SK-N-MC (cell line): ENCODE measurements around the gene SPIC.
"Not testable (repeated sequence)": the region's sequence is repeated elsewhere in the genome, so short reads cannot be mapped to it uniquely, and the experiment has no call there.

ENCODE experiments used
- DNase-seq: peaks from one replicate; pipeline ENCODE4 v3.0.0-alpha.2; 2011; ENCODE audit warnings: low read depth, low spot score
- H3K27ac ChIP-seq: fragments of 200-600 bp; sonication (generic); 2 replicates; pipeline ENCODE4 v1.5.1; 2016; ENCODE audit warnings: mixed run types
- H3K36me3 ChIP-seq: fragments of 200-600 bp; sonication (generic); 2 replicates; pipeline ENCODE4 v1.6.1; 2017; ENCODE audit warnings: antibody characterized with exemption, low read length, mixed read lengths; ENCODE audit not compliant: insufficient read depth
- H3K4me3 ChIP-seq: fragments of 200-600 bp; sonication (generic); 2 replicates; pipeline ENCODE4 v1.5.1; 2016
- H3K9ac ChIP-seq: fragments of 200-600 bp; sonication (generic); 2 replicates; pipeline ENCODE4 v1.8.0; 2017; ENCODE audit warnings: mixed run types, mixed read lengths; ENCODE audit not compliant: insufficient read length
- H3K9me3 ChIP-seq: fragments of 200-600 bp; sonication (generic); 2 replicates; pipeline ENCODE4 v1.6.1; 2017; ENCODE audit warnings: low read depth, mild to moderate bottlenecking, antibody characterized with exemption, low read length, moderate library complexity, mixed read lengths
- EZH2 ChIP-seq: fragments of 200-600 bp; sonication (generic); IDR thresholded peaks from one replicate; pipeline ENCODE4 v1.6.1; 2017; ENCODE audit warnings: antibody characterized with exemption
- FOXP2 ChIP-seq: optimal IDR thresholded peaks from 2 replicates; pipeline ENCODE3; 2011; ENCODE audit warnings: mild to moderate bottlenecking, moderate library complexity; ENCODE audit not compliant: insufficient read depth; ENCODE audit errors: extremely low read length, control extremely low read depth
- POLR2AphosphoS5 ChIP-seq: IDR thresholded peaks from 2 replicates; pipeline ENCODE4 v1.6.1; 2012; ENCODE audit warnings: mild to moderate bottlenecking, low read depth, low read length, borderline replicate concordance

Gene SPIC

GRCh38 chr12:101470939-101471338, 4.2 kb upstream of the SPIC start:
- TF ChIP-seq POLR2AphosphoS5 (no peak), EZH2 (no peak), FOXP2 (no peak)
- DNase-seq = no peak

DNA sequence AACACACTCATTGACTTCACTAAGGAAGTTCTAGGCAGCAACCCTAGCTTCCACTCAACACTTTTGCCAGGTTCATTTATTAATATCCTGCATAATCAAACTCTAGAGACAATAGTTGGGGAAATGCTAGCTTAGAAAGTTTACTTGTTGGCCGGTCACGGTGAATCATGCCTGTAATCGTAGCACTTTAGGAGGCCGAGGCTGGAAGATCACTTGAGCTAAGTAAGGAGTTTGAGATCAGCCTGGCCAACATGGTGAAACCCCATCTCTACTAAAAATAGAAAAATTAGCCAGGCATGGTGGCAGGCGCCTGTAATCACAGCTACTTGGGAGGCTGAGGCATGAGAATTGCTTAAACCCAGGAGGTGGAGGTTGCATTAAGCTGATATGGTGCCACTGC, 3.3 kb upstream of the SPIC start:
- H3K4me3 ChIP-seq, DNase-seq, H3K9me3 ChIP-seq, H3K9ac ChIP-seq, H3K27ac ChIP-seq, H3K36me3 ChIP-seq: not testable (repeated sequence)

More at GRCh38 chr12:101470939-101471338, 4.2 kb upstream of the SPIC start:
- Histone ChIP-seq H3K4me3 (no peak overlapping the region), H3K36me3 (no peaks in the 10 kb centered on the region), H3K9me3 (no peaks in the 10 kb centered on the region), H3K27ac (no peak overlapping the region), H3K9ac (no peak overlapping the region)

DNA sequence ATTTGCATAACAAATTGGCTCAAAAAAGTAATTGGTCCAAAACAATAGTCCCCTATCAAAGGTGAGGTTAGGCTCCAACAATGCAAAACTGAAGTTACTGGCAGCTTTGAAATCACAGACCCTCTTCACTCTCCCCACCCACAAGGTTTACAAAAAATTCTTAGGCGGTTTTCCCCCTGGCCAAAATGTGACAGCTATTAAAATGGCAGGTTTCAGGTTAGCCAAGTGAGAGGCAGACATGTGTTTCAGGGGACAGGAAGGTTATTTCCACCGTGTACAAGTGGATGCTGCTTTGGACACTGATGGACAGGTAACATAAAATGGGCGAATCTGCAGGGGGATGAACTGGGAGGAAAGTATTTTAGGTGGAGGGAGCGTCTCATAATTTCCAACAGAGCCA, 888 bp upstream of the SPIC start:
- Histone ChIP-seq H3K4me3 (no peak overlapping the region), H3K9ac (no peak overlapping the region), H3K27ac (no peak overlapping the region), H3K36me3 (no peaks in the 10 kb centered on the region), H3K9me3 (no peaks in the 10 kb centered on the region)
- no peak for TF ChIP-seq EZH2
- TF ChIP-seq FOXP2 = no peak
- TF ChIP-seq POLR2AphosphoS5 = no peak
- no peak for DNase-seq

GRCh38 chr12:101475751-101476305, 692 bp downstream of the SPIC start:
- no peak overlapping the region for H3K9ac ChIP-seq
- H3K27ac ChIP-seq = no peak overlapping the region
- no peaks in the 10 kb centered on the region for H3K9me3 ChIP-seq
- no peak overlapping the region for H3K4me3 ChIP-seq
- no peak for DNase-seq
- no peaks in the 10 kb centered on the region for H3K36me3 ChIP-seq
- TF ChIP-seq EZH2 (no peak), FOXP2 (no peak), POLR2AphosphoS5 (no peak)

- TF ChIP-seq POLR2AphosphoS5 = no peak
- TF ChIP-seq EZH2 = no peak
- TF ChIP-seq FOXP2 = no peak
- Histone ChIP-seq H3K9me3 (no peaks in the 10 kb centered on the region), H3K9ac (no peak overlapping the region), H3K27ac (no peak overlapping the region), H3K36me3 (no peaks in the 10 kb centered on the region), H3K4me3 (no peak overlapping the region)
- no peak for DNase-seq
These were observed 5.7 kb downstream of the SPIC start for GRCh38 chr12:101480849-101481248.

GRCh38 chr12:101485021-101485420, 9.9 kb downstream of the SPIC start:
- Histone ChIP-seq H3K4me3 (no peak overlapping the region), H3K9ac (no peak overlapping the region), H3K36me3 (no peaks in the 10 kb centered on the region), H3K9me3 (no peaks in the 10 kb centered on the region), H3K27ac (no peak overlapping the region)
- no peak for DNase-seq
- TF ChIP-seq POLR2AphosphoS5 (no peak), FOXP2 (no peak), EZH2 (no peak)

GRCh38 chr12:101488469-101488868, 13.3 kb downstream of the SPIC start:
- Histone ChIP-seq H3K4me3 (no peak overlapping the region), H3K36me3 (no peaks in the 10 kb centered on the region), H3K9me3 (no peaks in the 10 kb centered on the region), H3K9ac (no peak overlapping the region), H3K27ac (no peak overlapping the region)
- TF ChIP-seq POLR2AphosphoS5 (no peak), FOXP2 (no peak), EZH2 (no peak)
- no peak for DNase-seq

DNA sequence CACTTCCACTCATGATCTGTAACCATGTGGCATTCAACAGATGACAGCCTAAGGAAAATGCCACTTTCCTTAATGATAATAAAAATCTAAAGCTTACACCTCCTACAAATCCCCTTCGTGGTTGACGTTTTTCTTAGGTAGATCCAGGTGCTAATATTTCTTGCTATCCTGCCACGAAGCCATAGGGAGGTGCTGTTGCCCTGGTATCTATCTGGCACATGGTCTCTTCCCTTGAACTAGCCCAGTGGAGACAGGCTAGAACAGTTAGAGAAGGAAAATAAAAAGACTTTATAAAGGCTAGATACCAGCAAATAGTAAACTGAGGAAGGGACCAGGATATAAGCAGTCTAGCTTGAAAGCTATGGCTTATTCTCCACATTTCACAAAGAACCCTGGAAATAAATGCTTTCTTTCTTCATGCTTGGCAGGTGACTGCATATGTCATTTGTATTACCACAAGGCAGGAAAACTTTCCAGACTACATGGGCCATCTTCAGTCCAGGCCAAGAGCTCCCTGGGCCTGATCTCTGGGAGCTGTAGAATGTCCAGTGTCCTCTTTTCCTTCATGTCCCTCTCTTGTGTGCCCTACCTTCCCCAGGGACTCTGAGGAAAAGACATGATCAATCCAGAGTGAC, 15.3 kb downstream of the SPIC start:
- Histone ChIP-seq H3K9me3 (no peaks in the 10 kb centered on the region), H3K4me3 (no peak overlapping the region), H3K9ac (no peak overlapping the region), H3K27ac (no peak overlapping the region), H3K36me3 (no peaks in the 10 kb centered on the region)
- DNase-seq = no peak
- no peak for TF ChIP-seq POLR2AphosphoS5
- TF ChIP-seq FOXP2 = no peak
- no peak for TF ChIP-seq EZH2

DNA sequence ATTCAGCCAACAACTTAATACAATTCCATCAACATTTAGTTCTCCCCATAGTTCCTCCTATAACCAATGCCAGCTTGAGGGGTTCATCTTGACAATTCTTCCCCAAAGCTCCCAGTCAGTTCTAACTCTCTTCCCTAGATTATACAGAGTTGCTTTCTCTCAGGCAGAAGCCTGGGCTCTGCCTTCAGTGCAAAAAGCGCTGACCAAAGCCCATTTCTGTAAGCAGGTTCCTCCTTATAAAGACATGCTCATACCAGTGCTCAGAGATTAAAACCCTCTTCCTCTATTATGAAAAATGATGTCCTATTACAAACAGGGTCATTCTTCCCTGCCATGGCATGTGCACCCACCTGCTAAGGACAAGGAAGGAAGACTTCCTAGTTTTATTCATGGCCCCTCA, 16.2 kb downstream of the SPIC start:
- no peak for TF ChIP-seq POLR2AphosphoS5
- H3K4me3 ChIP-seq = no peak overlapping the region
- H3K9ac ChIP-seq = no peak overlapping the region
- H3K36me3 ChIP-seq = no peaks in the 10 kb centered on the region
- H3K9me3 ChIP-seq = no peaks in the 10 kb centered on the region
- no peak overlapping the region for H3K27ac ChIP-seq
- no peak for DNase-seq
